Endothelial cell (in vitro differentiated cells): ENCODE measurements around the gene SRSF7. TPM values are rescaled to one million over a fixed set of nuclear protein-coding genes. Genes with fewer than 3 reads are reported as not detected.
A peak's percentile ranks its signal among the peaks of the same experiment; 100 is the strongest.
"Not testable (repeated sequence)": the region's sequence is repeated elsewhere in the genome, so short reads cannot be mapped to it uniquely, and the experiment has no call there.

Source experiments
- DNase-seq: peaks from one replicate; pipeline ENCODE4 v3.0.0; 2021; ENCODE audit warnings: low spot score
- H3K27ac Mint-ChIP-seq: one replicate; pipeline ENCODE4 v1.8.0; 2021; ENCODE audit warnings: mixed read lengths, inconsistent platforms; ENCODE audit not compliant: unreplicated experiment
- H3K27me3 Mint-ChIP-seq: one replicate; pipeline ENCODE4 v1.8.0; 2021; ENCODE audit warnings: mild to moderate bottlenecking, moderate library complexity, mixed read lengths, inconsistent platforms; ENCODE audit not compliant: unreplicated experiment
- H3K36me3 Mint-ChIP-seq: one replicate; pipeline ENCODE4 v1.8.0; 2021; ENCODE audit warnings: mild to moderate bottlenecking, low read depth, mixed read lengths, inconsistent platforms; ENCODE audit not compliant: unreplicated experiment
- H3K4me1 Mint-ChIP-seq: one replicate; pipeline ENCODE4 v1.8.0; 2021; ENCODE audit warnings: mild to moderate bottlenecking, mixed read lengths, inconsistent platforms; ENCODE audit not compliant: unreplicated experiment
- H3K4me3 Mint-ChIP-seq: one replicate; pipeline ENCODE4 v1.8.0; 2021; ENCODE audit warnings: mild to moderate bottlenecking, mixed read lengths, inconsistent platforms; ENCODE audit not compliant: unreplicated experiment
- H3K9me3 Mint-ChIP-seq: one replicate; pipeline ENCODE4 v1.8.0; 2021; ENCODE audit warnings: mixed read lengths, inconsistent platforms; ENCODE audit not compliant: unreplicated experiment
- total RNA-seq: library from RNA; stranded (reverse); fragmentation: NEBNext Ultra II Directional; extraction: Animal tissue kit (Norgen Biotek cat#: 25700); gene quantifications from one replicate; pipeline ENCODE4 v1.2.1, GENCODE V29; 2021; ENCODE audit not compliant: unreplicated experiment
- TF ChIP-seq, protein P1 (sequence below): fragments of 200-600 bp; sonication (generic); IDR thresholded peaks from one replicate; pipeline ENCODE4 v1.5.0; 2021; ENCODE audit warnings: antibody characterized with exemption; ENCODE audit not compliant: unreplicated experiment

The SRSF7 gene
- total RNA-seq, 1 donor from 2014 or later, result 137 TPM

DNA sequence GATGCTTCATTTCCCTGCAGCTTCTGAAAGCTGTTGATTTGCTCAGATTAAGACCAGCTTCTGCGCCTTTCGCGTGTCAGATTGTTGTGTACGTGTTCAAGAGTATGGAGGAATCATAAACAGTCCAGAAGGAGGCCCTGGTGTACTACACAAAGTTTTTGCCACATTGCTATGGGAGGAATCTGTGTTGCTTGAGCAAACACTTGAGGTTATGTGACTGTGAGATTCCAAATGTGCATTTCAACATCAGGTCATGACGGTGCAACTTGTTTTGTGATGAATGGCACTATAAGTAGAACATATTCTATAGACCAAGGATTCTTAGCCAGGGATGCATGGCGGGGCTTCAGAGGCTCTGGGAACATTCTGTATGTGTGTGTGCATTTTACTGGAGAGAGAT, 35.0 kb downstream of the SRSF7 start:
- H3K27ac Mint-ChIP-seq, result no peak overlapping the region

DNA sequence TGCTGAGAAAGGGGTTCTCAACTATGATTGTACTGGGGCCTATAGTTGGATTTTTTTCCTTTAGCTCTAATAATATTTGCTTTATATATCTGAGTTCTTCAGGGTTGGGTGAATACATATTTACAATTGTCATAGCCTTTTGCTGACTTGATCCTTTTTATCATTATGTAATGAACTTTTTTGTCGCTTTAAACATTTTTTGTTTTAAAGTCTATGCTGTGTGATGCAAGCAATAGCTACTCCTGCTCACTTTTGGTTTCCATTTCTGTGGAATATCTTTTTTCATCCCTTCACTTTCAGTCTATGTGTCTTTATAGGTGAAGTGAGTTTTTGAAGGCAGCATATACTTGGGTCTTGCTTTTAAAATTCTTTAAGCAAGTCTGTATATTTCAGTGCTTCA, 36.2 kb downstream of the SRSF7 start:
- H3K27me3 Mint-ChIP-seq, H3K4me3 Mint-ChIP-seq, H3K9me3 Mint-ChIP-seq, DNase-seq, H3K27ac Mint-ChIP-seq, H3K4me1 Mint-ChIP-seq: not testable (repeated sequence)
- peaks cover 13% of the 10 kb centered on the region for H3K36me3 Mint-ChIP-seq

More for the DNA sequence above, 35.0 kb downstream of the SRSF7 start:
- Mint-ChIP-seq H3K4me1 (no peaks in the 10 kb centered on the region), H3K36me3 (peaks cover 13% of the 10 kb centered on the region), H3K4me3 (no peak overlapping the region), H3K27me3 (peaks cover 5% of the 10 kb centered on the region), H3K9me3 (no peaks in the 10 kb centered on the region)
- TF ChIP-seq, protein P1, sequence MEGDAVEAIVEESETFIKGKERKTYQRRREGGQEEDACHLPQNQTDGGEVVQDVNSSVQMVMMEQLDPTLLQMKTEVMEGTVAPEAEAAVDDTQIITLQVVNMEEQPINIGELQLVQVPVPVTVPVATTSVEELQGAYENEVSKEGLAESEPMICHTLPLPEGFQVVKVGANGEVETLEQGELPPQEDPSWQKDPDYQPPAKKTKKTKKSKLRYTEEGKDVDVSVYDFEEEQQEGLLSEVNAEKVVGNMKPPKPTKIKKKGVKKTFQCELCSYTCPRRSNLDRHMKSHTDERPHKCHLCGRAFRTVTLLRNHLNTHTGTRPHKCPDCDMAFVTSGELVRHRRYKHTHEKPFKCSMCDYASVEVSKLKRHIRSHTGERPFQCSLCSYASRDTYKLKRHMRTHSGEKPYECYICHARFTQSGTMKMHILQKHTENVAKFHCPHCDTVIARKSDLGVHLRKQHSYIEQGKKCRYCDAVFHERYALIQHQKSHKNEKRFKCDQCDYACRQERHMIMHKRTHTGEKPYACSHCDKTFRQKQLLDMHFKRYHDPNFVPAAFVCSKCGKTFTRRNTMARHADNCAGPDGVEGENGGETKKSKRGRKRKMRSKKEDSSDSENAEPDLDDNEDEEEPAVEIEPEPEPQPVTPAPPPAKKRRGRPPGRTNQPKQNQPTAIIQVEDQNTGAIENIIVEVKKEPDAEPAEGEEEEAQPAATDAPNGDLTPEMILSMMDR, result no peak
- no peak for DNase-seq

DNA sequence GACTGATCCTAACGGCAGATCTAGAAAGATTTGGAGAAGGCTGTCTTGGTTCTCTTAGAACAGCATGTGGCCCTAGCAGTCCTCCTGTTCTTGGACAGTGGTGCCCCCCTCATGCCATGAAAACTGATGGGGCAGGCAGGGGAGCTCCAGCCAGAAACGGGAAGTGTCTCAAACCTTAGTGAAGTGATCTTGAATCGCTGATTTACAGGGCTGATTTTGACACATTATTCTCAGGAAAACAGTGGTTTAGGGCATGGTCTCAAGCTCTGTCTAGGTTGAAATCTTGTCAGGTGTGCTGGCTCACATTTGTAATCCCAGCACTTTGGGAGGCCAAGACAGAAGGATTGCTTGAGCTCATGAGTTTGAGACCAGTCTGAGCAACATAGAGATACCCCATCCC, 37.8 kb downstream of the SRSF7 start:
- H3K4me3 Mint-ChIP-seq, result no peak overlapping the region
- no peaks in the 10 kb centered on the region for H3K9me3 Mint-ChIP-seq
- no peak overlapping the region for H3K27ac Mint-ChIP-seq
- H3K4me1 Mint-ChIP-seq, result no peaks in the 10 kb centered on the region
- no peak for DNase-seq
- TF ChIP-seq, protein P1, result no peak
- H3K27me3 Mint-ChIP-seq, result peaks cover 5% of the 10 kb centered on the region
- H3K36me3 Mint-ChIP-seq, result peaks cover 13% of the 10 kb centered on the region

DNA sequence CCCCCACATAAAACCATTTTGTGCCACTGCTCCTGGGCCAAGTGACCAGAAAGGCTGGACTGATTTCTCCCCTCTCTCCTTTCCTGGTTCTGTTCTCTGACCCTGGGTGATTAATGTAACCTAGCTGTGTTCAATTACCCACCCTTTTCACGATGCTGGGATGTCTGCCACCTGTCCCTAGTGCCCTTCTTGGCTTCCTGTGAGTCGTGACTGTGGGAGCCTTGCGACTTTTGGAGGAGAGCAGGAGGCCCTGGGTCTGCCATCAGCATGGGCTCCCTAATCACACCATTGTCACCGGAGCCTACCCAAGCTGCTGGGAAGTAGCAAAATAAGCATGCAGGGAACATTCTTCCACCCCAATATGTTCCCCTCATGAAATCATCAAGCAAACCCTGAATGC, 38.3 kb downstream of the SRSF7 start:
- no peak for DNase-seq

DNA sequence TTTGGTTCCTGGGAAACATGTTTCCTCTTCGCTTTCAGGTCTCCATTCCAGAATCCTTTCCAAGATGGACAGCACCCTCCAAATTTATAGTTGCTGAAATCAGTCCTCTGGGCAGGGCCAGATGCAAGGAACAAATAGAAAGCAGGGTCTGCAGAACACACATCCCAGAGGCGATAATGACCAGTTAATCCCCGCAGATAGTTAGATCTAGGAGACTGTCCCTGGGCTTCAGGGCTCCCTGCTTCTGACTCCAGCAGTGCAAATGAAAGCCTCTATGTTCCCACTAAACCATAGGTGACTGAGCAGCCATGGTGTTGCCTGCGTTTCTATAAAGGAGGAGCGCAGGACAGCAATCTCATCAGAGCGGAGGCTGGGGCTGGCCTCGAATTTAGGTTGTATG, 38.7 kb downstream of the SRSF7 start:
- Mint-ChIP-seq H3K27me3 (peaks cover 5% of the 10 kb centered on the region), H3K36me3 (peaks cover 13% of the 10 kb centered on the region), H3K4me1 (no peaks in the 10 kb centered on the region), H3K9me3 (no peaks in the 10 kb centered on the region), H3K27ac (no peak overlapping the region), H3K4me3 (no peak overlapping the region)
- TF ChIP-seq, protein P1, result no peak
- no peak for DNase-seq

More for the DNA sequence above, 38.3 kb downstream of the SRSF7 start:
- Mint-ChIP-seq H3K4me1 (no peaks in the 10 kb centered on the region), H3K9me3 (no peaks in the 10 kb centered on the region), H3K27ac (no peak overlapping the region), H3K4me3 (peak overlapping the region; percentile 23), H3K36me3 (peaks cover 13% of the 10 kb centered on the region), H3K27me3 (peaks cover 5% of the 10 kb centered on the region)
- TF ChIP-seq, protein P1, result no peak
